HG02678 (cell line): ENCODE measurements around the gene OPA3.

ENCODE experiments used
- ATAC-seq: cut with Tn5 transposase; IDR thresholded peaks from one replicate; pipeline ENCODE4 v1.9.1; 2021; ENCODE audit warnings: mild to moderate bottlenecking, moderate library complexity; ENCODE audit not compliant: unreplicated experiment

OPA3 gene

GRCh38 chr19:45568732-45569131 lies 15.9 kb downstream of the OPA3 start:
- no peak for ATAC-seq

GRCh38 chr19:45567609-45568008 lies 17.0 kb downstream of the OPA3 start:
- no peak for ATAC-seq

DNA sequence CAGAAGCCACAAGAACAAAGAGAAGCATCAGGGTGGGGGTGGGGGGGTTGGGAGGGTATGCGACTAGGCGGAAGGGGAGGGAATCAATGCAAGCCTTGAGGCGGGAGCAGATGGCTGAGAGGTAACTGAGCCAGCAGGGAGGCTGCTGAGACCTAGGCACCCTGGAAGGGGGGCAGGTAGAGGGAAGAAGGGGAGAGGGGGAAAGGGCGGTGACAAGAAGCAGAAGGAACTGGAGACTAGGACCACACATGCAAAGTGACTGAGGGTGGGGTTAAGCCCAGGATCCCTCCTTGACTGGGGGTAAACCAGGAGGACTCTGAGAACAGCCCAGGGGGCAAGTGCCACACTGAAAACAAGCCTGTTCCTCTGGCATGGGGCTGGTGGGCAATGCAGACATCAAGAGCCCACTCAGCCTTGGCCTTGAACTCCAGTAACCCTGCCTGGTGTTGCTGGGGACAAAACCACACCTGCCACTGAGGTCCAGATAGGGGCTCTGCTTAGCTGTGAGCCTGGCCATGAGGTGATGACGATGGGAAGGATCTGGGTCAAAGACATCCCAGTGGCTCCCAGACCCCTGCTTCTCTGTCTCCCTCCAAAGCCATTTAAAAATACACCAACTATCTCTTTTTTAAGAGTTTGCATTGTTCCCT lies 20.3 kb downstream of the OPA3 start:
- ATAC-seq = no peak

DNA sequence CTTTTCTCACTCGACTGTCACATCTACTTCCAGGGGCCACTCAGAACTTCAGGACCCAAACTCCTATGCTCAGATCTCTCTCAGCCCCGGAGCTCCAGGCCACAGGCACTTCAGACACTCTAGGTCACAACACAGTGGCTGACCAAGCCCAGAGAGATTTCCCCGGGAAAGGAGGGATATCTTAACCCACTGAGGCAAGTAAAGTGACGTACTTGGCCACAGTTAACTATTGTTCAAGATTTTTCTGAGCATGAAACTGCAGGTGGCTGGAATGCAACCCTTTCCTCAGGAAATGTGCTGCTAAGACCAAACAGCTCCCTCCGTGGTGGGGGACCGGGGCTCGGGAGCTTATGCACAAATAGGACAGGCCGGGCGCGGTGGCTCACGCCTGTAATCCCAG lies 23.9 kb downstream of the OPA3 start:
- no peak for ATAC-seq

GRCh38 chr19:45560038-45560437 lies 24.6 kb downstream of the OPA3 start:
- ATAC-seq = no peak

- no peak for ATAC-seq
Measured at GRCh38 chr19:45558399-45558878, 26.2 kb downstream of the OPA3 start.

DNA sequence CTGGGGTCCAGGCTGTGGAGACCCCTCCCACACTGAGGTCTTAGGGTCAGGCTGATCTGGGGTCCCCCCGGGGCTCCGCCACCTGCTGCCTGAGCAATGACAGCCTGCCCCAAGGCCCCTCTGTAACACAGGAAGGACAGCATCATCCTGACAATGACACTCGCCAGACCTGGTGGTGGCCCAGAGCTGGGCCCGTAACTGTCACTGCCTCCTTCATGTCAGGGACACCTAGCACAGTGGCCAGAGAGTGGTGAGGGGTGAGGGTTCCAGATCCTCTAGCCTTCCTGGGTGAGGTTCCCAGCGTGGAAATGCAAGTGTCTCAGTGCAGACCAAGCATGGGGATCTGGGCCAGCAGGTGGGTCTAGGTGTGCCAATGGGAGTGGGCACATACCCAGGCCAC lies 27.8 kb downstream of the OPA3 start:
- no peak for ATAC-seq

DNA sequence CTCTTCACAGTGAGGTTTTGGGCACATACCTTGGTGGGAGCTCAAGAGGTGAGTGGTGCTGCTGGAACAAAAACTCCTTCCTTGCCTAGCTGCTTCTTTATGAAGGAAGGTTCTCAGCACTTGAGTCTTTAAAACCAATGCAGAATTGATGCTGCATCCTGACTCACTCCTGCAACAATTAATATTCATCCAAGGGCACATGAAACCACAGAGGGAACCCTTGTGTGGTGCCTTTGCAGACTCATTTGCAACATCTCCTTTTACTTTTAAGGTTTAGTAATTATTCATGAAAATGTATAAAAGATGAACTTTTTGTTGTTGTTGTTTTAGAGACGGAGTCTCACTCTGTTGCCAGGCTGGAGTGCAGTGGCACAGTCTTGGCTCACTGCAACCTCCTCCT lies 30.1 kb downstream of the OPA3 start:
- no peak for ATAC-seq

DNA sequence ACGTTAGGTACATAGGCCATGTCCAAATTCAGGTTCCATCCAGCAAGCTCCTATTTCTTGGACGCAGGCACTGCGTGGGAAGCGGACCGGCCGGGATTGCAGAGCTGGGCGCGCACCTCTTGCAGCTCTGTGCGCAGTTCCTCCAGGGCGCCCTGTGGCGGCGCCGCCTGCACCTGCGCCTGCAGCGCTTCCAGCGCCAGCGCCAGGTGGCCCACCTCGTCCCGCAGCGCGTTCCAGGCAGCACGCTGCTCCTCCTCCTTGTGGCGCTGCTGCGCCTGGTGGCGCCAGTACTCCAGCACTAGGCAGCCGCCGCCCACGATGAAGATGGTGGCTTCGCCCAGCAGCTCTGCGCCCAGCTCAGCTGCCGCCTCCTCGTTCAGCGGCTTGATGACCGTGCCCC lies 31.1 kb downstream of the OPA3 start:
- ATAC-seq = no peak

DNA sequence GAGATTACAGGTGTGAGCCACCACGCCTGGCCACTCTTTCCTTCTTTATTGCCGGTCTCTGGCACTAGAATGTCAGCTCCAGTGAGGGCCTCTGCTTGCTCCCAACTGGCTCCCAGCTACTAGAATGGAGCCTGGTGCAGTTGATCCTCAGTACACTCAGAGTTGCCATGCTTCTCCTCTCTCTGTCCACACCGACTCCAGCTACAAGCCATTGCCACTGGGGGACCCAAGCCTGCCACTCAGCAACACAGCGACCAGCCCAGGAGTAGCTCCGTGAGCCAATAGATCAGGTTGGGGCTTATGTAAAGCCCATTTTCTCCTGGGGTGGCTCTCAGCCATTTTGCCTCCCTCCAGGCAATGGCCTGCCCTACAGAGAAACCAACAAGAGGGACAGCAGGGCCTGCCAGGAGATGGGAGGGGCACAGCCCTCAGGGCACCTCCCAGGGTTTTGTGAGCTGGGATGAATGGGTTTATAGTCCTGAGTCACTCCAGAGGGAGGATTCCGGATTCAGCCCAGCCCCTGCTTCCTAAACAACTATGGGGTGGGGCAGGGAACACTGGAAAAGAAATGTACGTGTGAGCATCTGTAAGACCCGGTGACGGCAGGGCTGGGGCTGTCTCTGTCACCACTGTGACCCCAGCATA lies 36.5 kb downstream of the OPA3 start:
- no peak for ATAC-seq

DNA sequence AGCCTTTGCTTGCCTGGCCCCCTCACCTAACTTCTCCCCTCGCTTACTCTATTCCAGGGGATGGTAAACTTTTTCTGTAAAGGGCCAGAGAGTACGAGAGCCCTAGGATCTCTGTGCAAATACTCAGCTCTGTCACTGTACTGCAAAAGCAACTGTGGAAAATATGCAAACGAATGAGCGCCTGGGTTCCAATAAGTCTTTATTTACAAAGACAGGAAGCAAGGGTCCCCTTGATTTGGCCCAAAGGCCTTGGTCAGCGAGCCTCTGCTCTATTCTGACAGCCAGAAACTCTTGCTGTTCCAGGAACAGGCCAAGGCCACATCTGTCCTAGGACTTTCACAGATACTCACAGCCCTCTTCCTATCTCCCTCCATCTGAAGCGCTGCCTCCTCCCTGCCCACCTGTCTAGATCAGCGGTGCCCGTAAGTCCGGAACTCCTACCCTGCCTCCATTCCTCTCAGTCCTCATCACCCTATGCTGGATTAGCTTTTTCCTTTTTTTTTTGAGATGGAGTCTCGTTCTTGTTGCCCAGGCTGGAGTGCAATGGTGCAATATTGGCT lies 37.3 kb downstream of the OPA3 start:
- no peak for ATAC-seq

DNA sequence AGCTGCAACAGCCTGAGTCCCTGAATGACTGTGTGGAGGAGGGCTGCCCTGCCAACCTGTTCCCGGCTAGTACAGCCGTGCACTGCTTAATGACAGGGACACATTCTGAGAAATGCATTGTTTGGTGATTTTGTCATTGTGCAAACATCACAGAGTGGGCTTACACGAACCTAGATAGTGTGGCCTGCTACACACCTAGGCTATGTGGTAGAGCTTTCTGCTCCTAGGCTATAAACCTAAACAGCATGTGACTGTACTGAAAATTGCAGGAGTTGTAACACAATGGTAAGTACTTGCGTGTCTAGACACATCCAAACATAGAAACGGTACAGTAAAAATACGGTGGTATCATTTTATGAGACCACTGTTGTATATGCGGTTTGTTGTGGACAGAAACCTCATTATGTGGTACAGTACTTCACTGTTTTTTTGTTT lies 42.4 kb downstream of the OPA3 start:
- ATAC-seq = no peak

DNA sequence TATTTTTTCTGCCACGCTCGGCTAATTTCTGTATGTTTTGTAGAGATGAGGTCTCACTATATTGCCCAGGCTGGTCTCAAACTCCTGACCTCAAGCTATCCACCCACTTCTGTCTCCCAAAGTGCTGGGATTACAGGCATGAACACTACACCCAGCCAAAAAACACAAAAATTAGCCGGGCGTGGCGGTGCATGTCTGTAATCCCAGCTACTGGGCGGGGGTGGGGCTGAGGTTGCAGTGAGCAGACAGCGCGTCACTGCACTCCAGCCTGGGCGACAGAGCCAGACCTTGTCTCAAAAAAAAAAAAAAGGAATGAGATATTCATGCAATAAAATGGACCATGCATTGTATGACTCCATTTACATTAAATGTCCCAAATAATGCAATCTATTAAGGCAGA lies 45.1 kb downstream of the OPA3 start:
- ATAC-seq = no peak

- no peak for ATAC-seq
Measured at GRCh38 chr19:45531349-45531748, 53.3 kb downstream of the OPA3 start.

DNA sequence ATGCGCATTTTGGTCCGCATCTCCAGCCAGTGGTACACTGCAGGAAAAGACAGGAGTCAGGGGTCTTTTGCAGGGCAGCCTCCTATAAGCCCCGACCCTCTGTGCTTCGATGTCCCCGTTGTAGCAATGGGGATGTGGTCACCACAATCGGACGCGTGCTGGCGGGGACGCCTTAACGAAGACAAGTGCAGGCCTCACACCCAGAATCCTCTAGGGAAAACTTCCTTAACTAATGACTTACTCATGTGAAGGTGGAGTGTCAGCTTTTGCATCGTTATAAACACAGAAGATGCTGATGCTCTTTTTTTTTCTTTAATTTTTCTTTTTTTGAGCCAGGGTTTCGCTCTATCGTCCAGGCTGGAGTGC lies 55.2 kb downstream of the OPA3 start:
- ATAC-seq = no peak

DNA sequence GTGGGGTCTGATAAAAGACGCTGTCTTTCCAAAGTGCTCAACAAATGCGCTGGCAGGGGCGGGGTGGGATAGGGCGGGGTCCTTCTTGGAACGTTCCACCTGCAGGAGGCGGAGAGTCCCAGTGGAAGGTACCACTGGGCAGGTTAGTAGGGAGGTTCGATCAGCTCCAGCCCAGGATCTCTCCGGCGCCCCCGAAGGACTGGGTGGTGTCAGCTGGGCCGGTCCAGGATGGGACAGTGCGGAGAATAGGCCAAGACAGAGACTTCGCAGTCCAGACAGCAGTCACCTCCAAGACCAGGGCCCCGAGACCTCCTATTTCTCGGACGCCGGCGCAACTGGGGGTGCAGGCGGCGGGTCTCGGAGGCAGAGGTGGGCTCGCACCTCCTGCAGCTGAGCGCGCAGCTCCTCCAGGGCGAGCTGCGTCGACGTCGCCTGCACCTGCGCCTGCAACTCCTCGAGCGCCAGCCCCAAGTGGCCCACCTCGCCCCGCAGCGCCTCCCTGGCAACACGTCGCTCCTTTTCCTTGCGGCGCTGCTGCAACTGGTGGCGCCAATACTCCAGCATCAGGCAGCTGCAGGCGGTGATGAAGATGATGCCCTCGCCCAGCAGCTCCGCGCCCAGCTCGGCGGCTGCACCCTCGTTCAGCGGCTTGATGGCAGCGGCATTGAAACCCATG lies 55.7 kb downstream of the OPA3 start:
- no peak for ATAC-seq

DNA sequence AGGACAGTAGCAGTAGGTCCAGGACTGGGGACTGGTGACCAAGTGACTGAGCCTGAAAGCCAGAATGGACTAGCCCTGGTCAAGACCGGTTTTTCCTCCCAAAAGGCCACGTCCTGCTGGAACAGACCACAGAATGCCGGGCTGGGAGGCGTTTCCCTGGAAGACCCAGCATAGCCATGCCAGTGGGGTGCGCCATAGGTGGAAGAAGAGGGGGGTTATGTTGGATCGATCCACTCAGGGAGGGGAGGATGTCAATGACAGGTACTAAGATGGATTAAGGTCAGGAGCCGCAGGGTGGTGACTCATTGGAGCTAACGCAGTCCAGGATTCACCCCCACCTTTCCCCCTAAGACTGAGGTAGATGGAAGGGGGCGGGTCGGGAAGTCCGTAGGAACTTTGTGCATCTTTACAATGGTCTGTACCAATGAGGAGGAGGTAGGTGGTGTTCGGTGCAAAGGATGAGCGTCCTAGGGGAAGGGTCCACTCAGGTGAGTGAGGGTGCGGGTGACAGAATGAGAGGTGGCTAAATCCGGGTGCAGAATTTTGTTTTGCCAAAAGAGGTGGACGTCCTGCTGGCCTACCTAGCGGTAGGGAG lies 56.4 kb downstream of the OPA3 start:
- no peak for ATAC-seq

DNA sequence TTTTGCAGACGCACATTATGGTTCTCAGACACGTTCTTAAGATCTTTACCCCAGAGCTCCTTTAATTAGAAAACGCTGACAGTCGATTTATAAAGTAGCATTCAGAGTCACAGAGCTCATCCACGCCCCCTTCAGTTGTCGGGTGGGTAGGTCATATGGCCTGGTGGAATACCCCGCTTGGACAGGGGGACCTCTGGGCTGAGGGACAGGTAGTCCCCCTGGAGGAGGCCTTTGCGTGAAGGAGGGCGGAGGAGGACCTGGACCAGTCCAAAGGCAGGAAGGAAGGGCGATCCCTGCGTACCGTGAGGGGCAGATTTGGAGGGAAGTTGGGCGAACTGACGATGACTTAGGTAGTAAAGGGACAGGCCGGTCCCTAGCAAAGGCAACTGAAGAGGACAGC lies 56.9 kb downstream of the OPA3 start:
- no peak for ATAC-seq

DNA sequence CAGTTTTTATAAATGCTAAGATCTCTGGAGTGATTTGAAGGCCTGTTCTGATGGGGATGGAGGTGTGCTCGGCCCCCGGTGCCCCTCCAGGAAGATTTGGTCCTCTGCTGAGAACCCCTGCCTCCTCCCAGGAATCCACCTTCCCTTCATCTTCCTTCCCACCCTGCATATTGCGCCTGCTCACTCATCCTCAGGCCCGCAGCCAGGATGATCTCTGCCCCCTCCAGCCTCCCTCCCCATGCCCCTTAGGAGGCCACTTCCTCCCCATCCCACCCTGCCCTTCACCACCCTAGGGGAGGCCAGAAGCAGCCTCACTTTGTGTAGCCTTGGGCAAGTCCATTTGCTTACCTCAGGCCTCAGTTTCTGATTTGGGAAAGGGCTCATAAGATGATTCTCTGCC lies 57.6 kb downstream of the OPA3 start:
- ATAC-seq = no peak

DNA sequence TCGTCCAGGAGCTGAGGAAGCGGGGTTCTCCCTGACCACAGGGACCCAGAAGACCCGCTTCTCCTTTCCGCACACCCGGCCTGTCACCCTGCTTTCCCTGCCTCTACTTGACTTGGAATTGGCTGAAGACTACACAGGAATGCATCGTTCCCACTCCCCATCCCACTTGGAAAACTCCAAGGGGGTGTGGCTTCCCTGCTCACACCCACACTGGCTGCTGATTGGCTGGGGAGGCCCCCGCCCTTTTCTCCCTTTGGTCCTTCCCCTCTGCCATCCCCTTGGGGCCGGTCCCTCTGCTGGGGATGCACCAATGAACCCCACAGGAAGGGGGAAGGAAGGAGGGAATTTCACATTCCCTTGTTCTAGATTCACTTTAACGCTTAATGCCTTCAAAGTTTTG lies 58.5 kb downstream of the OPA3 start:
- ATAC-seq = no peak

DNA sequence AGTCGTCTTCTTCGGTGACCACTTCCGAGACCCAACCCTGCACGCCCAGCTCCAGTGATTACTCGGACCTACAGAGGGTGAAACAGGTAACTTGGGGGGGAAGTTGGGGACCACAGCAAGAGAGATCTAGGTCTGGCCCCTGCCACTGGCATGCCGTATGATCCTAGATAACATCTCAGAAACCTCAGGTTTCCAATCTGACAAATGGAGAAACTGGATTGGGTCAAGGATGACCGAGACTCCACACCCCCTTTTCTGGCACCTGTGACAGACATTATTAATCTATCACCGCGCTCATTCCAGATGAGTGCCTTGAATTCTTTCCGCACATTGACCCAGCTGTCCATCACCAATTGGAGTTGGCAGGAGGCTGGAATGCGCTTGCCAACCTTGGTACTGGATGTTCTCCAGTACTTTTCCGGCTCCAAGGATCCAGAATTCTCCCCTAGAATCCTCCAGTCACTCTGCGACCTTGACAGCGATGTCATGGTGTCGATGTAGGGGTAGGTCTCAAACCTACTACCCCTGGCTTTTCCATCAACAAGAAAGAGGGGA lies 60.0 kb downstream of the OPA3 start:
- no peak for ATAC-seq
